Measurements from ENCODE around the gene LCN12.

DNA sequence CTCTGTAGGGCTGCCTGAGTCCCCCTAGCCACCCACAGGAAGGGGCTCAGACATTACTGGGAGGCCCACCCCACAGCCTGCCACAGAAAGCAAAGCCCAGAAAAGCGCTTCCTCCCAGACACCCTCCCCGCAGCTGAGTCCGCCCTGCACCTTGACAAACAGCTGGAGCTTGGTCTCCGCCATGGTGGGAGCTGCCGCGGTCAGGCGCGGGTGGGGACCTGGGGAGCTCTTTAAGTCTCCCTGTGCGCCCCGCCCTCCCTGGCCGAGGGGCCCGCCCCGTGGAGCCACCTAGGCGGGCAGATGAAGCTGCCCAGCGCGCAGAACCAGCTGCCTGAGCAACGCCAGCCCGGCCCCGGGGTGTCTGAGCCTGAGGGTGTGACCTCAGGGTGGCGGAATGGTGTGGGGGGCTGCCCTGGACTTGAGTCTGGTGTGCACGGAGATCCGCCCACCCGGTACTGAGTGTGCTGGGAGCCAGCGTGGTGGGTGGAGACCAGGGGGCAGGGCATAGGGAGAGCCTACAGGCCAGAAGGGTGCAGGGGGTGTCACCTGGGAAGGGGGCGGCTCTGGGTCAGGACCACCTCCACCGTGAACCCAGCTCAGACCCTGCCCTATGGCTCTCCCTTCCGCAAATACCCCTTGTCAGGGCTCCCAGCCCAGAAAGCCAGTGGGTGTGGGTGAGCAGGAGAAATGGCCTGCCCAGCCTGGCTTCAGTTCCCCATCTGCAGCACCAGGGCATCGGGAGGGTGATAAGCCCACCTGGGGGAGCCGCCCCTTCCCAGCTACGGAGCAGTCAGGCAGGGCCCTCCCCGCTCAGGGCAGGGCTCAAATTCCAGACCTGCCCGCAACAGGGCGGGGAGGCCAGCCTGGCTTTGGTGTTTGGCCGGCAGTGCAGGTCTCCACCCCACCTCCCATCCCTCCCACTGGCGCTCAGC is 44.6 kb downstream of the LCN12 start, which contains the start of gene CLIC3:
- TF ChIP-seq, protein P1, sequence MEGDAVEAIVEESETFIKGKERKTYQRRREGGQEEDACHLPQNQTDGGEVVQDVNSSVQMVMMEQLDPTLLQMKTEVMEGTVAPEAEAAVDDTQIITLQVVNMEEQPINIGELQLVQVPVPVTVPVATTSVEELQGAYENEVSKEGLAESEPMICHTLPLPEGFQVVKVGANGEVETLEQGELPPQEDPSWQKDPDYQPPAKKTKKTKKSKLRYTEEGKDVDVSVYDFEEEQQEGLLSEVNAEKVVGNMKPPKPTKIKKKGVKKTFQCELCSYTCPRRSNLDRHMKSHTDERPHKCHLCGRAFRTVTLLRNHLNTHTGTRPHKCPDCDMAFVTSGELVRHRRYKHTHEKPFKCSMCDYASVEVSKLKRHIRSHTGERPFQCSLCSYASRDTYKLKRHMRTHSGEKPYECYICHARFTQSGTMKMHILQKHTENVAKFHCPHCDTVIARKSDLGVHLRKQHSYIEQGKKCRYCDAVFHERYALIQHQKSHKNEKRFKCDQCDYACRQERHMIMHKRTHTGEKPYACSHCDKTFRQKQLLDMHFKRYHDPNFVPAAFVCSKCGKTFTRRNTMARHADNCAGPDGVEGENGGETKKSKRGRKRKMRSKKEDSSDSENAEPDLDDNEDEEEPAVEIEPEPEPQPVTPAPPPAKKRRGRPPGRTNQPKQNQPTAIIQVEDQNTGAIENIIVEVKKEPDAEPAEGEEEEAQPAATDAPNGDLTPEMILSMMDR (IDR thresholded peaks at IDR 0.05), result no peak
- TF ChIP-seq POLR2A (IDR thresholded peaks at IDR 0.05), result no peak
